Rectal smooth muscle tissue (tissue), 1 donor: ENCODE data around the gene SERINC5.
"Not testable (repeated sequence)": the region's sequence is repeated elsewhere in the genome, so short reads cannot be mapped to it uniquely, and the experiment has no call there.

ENCODE experiments used
- H3K27ac ChIP-seq: one replicate; pipeline ENCODE4 v1.7.0; 2013; ENCODE audit warnings: low read depth, low read length, inconsistent platforms
- H3K27me3 ChIP-seq: one replicate; pipeline ENCODE4 v1.7.0; 2013; ENCODE audit warnings: low read length; ENCODE audit not compliant: control insufficient read depth, insufficient read depth
- H3K36me3 ChIP-seq: one replicate; pipeline ENCODE4 v1.7.0; 2013; ENCODE audit warnings: low read length; ENCODE audit not compliant: control insufficient read depth, insufficient read depth
- H3K4me1 ChIP-seq: one replicate; pipeline ENCODE4 v1.7.0; 2013; ENCODE audit warnings: low read length; ENCODE audit not compliant: control insufficient read depth, insufficient read depth
- H3K4me3 ChIP-seq: one replicate; pipeline ENCODE4 v1.7.0; 2013; ENCODE audit warnings: low read length
- H3K9ac ChIP-seq: one replicate; pipeline ENCODE4 v1.7.0; 2013; ENCODE audit warnings: low read length

The SERINC5 gene

DNA sequence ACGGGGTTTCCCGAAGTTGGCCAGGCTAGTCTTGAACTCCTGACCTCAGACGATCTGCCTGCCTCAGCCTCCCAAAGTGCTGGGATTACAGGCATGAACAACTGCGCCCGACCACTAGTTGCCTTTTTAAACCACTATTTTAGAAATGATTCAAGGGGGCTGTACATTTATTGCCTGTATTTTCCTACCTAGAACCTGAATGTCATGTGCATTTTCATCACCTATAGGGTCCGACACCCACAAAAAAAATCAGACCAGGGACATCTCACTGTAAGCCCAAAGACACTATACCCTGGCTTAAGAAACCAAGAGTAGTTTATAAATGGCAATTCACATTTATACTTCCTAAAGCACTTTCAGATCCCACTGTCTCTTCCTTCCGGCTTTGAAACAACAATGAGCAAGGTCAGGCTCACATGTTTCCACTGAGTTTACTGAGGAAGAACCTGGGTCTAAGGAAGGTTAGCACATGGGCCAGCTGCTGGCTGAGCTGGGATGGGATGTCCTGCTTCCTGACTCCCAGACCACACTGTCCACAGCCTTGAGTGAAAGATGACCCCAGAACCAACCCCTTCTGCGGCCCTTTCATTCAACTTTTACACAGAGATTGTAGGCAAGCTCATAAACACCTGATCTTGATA lies 87.3 kb downstream of the SERINC5 start:
- H3K36me3 ChIP-seq: peaks cover 6% of the 10 kb centered on the region
- H3K9ac ChIP-seq: no peak overlapping the region
- peaks cover 3% of the 10 kb centered on the region for H3K4me1 ChIP-seq
- H3K27ac ChIP-seq: no peak overlapping the region
- no peak overlapping the region for H3K4me3 ChIP-seq
- no peaks in the 10 kb centered on the region for H3K27me3 ChIP-seq

DNA sequence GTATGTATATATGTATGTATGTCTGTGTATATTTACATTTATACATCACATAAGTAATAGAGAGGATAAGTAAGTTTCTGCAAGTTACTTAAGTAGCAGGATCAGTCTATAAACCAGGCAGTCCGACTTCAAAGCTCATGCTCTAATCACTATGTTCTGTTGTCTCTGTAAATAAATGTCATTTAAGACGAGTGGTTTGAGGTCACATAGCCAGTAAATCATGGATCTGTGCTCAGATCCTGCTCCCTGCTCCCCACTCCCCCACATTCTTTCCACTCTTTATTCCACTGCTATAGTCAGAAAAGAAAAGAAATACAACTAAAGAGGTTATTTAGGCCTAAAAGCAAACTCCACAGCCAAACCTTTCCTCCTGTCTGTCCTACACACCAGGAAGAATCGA lies 90.4 kb downstream of the SERINC5 start:
- Histone ChIP-seq H3K27ac (no peak overlapping the region), H3K36me3 (peaks cover 8% of the 10 kb centered on the region), H3K27me3 (no peaks in the 10 kb centered on the region), H3K4me1 (peaks cover 3% of the 10 kb centered on the region), H3K4me3 (no peak overlapping the region), H3K9ac (no peak overlapping the region)

DNA sequence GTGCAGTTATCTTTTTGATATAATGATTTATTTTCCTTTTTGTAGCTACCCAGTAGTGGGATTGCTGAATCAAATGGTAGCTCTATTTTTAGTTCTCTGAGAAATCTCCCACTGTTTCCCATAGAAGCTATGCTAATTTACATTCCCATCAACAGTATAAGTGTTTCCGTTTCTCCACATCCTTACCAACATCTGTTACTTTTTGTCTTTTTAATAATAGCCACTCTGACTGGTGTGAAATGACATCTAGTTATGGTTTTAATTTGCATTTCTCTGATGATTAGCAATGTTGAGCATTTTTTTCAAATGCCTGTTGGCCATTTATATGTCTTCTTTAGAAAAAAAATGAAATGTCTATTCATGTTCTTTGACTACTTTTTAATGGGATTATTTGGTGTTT lies 94.7 kb downstream of the SERINC5 start:
- Histone ChIP-seq H3K4me3 (no peak overlapping the region), H3K27ac (no peak overlapping the region), H3K9ac (no peak overlapping the region), H3K36me3 (peaks cover 2% of the 10 kb centered on the region), H3K4me1 (peaks cover 3% of the 10 kb centered on the region), H3K27me3 (no peaks in the 10 kb centered on the region)

DNA sequence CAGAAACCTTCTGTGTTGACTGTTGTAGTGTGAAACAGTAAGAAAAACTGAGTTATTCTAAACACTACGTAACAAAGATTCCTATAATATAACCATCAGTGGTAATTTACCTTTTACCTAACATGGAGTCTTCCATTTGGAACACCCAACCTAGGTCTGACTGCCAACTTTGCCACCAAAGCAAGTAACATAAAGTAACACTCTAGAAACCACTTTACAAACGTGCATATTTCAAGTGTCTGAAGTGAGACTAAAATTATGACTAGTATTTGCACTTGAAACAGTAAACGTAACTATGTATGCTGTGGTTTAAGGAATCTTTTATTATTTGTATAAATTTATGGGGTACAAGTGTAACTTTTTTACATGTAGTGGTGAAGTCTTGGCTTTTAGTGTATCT lies 95.6 kb downstream of the SERINC5 start:
- peaks cover 2% of the 10 kb centered on the region for H3K36me3 ChIP-seq
- H3K27ac ChIP-seq: no peak overlapping the region
- no peaks in the 10 kb centered on the region for H3K27me3 ChIP-seq
- H3K9ac ChIP-seq: no peak overlapping the region
- no peak overlapping the region for H3K4me3 ChIP-seq
- H3K4me1 ChIP-seq: no peaks in the 10 kb centered on the region

DNA sequence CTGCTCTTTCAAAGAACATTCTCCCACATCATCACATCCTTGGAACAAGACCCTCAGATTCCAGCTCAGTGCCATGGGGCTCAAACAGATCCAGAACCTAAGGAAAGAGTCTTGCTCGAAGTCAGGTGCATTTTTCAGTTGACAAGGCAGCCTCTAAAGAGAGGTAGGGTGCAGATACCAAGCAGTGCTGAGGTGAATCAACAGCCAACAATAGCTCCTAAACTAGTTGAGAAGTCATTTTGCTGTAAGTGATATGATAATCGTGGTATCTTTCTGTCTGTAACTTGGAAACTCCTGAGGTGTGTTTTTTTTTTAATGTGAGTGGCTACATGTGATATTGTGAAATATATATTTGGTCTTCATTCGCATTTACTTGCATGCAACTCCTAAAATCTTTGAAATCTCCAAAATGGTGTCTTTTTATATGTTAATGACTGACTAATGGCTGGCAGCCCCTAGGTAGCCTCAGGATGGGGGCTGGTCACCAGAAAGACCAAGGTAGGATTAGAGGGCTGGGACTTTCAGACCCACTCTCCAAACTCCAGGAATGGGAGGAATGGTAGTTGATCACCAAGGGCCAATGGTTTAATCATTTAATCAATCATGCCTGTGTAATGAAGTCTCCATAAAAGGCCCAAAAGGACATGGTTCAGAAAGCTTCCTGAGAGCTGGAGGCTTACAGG lies 96.6 kb downstream of the SERINC5 start:
- Histone ChIP-seq H3K4me1 (no peaks in the 10 kb centered on the region), H3K9ac (no peak overlapping the region), H3K4me3 (no peak overlapping the region), H3K36me3 (peaks cover 2% of the 10 kb centered on the region), H3K27ac (no peak overlapping the region), H3K27me3 (no peaks in the 10 kb centered on the region)

DNA sequence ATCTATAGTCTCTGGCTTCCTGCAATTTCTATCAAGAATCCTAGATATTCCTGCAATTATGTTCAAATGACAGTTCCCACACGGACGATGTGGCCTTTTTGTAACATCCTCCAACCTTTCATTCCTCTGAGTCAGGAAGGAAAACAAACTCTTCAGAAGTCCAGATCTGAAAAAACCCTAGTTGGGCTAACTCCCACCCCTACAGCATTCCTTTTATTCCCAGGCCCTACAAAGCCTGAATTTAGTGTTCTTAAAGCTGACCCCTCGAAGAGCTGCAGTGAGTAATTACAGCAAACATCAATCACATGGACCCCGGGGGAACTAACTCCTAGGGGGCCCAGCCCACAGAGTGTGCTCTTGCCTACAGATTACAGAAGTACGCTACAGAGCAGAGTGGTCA lies 99.7 kb downstream of the SERINC5 start:
- Histone ChIP-seq H3K4me3 (no peak overlapping the region), H3K9ac (no peak overlapping the region), H3K4me1 (peaks cover 3% of the 10 kb centered on the region), H3K27ac (no peak overlapping the region), H3K36me3 (peaks cover 2% of the 10 kb centered on the region), H3K27me3 (no peaks in the 10 kb centered on the region)

DNA sequence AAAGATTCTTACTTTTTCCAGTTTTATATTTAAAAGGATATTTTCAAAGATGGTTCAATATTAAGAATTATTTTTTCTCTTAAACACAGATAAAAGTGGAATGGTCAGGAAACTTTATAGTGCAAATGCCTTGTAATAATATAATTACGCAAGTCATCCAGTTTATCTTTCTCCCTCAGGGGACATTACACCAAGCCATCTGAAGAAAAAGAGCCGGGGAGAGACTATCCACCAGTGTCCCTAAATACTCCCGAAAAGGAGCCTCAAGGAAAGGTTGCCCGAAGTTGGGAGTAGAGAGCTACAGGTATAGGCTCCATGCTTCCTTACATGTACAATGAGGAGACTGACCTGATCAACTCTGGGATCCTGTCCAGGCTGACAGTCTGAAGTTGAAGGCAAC lies 101.1 kb downstream of the SERINC5 start:
- H3K27ac ChIP-seq: no peak overlapping the region
- no peak overlapping the region for H3K9ac ChIP-seq
- H3K4me1 ChIP-seq: peaks cover 3% of the 10 kb centered on the region
- peaks cover 4% of the 10 kb centered on the region for H3K36me3 ChIP-seq
- no peak overlapping the region for H3K4me3 ChIP-seq
- no peaks in the 10 kb centered on the region for H3K27me3 ChIP-seq

DNA sequence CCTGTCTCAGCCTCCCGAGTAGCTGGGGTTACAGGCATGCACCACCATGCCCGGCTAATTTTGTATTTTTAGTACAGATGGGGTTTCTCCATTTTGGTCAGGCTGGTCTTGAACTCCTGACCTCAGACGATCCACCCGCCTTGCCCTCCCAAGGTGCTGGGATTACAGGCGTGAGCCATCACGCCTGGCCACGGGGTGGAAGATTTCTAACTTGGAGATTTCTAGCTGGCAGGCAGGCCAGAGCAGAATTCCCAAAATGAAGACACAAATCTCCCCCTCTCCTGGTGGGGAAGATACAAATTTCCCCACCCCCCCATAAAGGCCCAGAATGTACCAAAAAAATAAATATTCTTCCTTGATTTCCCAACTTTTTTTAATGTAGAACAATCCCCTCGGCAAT lies 101.6 kb downstream of the SERINC5 start:
- not testable (repeated sequence) for H3K27ac ChIP-seq, H3K4me1 ChIP-seq, H3K27me3 ChIP-seq, H3K9ac ChIP-seq, H3K36me3 ChIP-seq, H3K4me3 ChIP-seq

DNA sequence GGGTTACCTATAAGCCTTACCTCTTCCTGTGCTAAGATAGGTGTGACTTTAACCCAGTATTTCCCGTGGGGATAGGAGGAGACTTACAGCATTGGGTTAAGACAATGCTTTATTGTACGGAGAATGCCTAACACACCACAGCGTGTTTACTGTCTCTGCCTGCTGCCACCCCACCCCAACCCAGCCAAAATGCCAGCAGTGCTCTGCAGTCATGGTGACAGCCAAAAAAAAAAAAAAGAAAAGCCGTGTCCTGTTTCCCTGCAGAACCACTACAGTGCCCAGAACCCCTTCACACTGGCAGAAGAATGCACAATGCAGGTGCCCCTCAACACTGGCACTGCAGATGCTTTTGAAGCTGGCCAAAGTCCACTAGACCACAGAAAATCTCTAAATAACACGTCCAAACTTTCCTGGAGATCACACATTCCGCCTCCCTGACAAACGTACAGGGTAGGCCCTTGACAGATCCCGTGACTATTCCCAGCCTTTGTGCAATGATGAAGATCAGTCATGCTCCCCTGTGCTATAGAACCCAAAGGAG lies 102.2 kb downstream of the SERINC5 start:
- Histone ChIP-seq H3K36me3 (peaks cover 4% of the 10 kb centered on the region), H3K4me1 (peaks cover 3% of the 10 kb centered on the region), H3K4me3 (no peak overlapping the region), H3K27ac (no peak overlapping the region), H3K27me3 (no peaks in the 10 kb centered on the region), H3K9ac (no peak overlapping the region)

DNA sequence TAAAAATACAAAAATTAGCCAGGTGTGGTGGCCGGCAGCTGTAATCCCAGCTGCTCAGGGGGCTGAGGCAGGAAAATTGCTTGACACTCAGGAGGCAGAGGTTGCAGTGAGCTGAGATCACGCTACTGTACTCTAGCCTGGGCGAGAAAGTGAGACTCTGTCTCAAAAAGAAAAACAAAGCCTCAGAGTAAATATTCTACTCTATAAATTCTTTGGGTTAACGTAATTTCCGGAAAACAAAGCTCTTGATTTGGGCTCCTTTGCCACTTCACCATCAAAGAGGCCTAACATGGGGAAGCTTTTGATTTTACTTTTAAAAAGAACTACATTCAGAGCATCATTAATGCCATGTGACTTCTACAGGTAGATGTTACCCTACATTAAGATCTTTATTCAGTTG lies 103.1 kb downstream of the SERINC5 start:
- H3K27me3 ChIP-seq: no peaks in the 10 kb centered on the region
- no peak overlapping the region for H3K9ac ChIP-seq
- H3K27ac ChIP-seq: no peak overlapping the region
- peaks cover 3% of the 10 kb centered on the region for H3K4me1 ChIP-seq
- H3K36me3 ChIP-seq: peaks cover 4% of the 10 kb centered on the region
- H3K4me3 ChIP-seq: no peak overlapping the region

DNA sequence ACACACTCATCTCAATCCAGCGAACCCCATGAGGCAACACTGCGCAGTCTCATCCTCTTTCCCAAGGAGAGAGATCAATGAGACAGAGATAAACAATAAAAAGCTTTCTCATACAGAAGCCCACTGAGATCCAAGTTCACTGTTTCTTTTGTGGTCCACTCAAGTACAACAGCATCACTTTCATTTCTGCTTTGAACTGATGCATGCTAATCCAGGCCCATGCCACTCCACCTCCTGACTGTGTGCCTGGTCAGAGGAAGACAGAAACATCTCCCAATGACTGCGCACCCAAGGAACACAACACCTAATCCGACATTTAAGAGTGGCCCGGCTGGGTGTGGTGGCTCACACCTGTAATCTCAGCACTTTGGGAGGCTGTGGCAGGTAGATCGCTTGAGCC lies 104.0 kb downstream of the SERINC5 start:
- H3K27ac ChIP-seq: no peak overlapping the region
- no peak overlapping the region for H3K4me3 ChIP-seq
- H3K27me3 ChIP-seq: no peaks in the 10 kb centered on the region
- H3K9ac ChIP-seq: no peak overlapping the region
- peaks cover 3% of the 10 kb centered on the region for H3K4me1 ChIP-seq
- peaks cover 7% of the 10 kb centered on the region for H3K36me3 ChIP-seq

DNA sequence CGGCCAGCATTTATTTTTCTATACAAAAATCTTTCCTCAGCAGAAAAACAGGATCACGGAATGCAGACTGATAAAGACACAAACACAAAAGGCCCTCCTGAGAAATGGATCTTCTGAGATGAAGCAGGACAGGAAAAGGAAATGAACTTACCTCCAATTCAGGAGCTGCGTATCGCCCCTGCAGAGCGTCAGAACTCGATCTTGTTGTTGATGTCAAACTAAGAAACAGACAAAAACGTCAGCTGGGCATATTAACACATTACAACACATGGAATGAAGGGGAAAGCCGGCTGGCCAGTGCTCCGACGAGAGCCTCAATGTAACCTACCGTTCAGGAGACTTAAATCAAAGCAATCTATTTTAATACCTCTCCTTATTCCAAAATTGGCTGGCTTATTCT lies 105.1 kb downstream of the SERINC5 start:
- Histone ChIP-seq H3K36me3 (peaks cover 7% of the 10 kb centered on the region), H3K27ac (no peak overlapping the region), H3K9ac (no peak overlapping the region), H3K27me3 (no peaks in the 10 kb centered on the region), H3K4me3 (no peak overlapping the region), H3K4me1 (peaks cover 3% of the 10 kb centered on the region)

DNA sequence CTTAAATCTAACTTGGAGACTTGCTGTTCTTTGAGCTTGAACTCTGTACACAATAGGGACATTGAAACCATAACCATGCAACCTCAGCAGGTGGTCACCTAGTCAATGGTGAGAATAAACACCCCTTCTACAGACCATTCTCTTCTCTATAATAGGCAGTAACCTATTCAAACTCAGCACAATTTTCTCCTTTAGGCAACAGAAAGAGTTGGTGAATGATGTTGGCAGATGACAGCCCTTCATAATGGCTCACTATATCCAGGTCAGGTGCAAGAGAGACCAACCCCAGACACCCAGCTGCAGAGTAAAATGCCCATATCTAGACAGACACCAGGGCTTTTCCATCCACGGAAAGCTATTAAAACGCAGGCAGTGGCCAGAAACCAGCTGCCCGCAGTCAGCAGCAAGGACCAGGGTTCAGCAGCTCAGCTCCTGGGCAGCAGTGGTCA lies 106.7 kb downstream of the SERINC5 start:
- Histone ChIP-seq H3K9ac (no peak overlapping the region), H3K4me1 (peaks cover 3% of the 10 kb centered on the region), H3K36me3 (peaks cover 10% of the 10 kb centered on the region), H3K27me3 (no peaks in the 10 kb centered on the region), H3K4me3 (no peak overlapping the region), H3K27ac (no peak overlapping the region)
